ENCODE data around the gene SDK1. TPM values are rescaled to one million over a fixed set of nuclear protein-coding genes. Genes with fewer than 3 reads are reported as not detected.

SDK1 gene
- total and polyA plus RNA-seq, 2 of the 8 experiments (the other 6 are each of a cell fraction or from before 2014, with no cell fraction given) = 3.3 to 7.2 TPM

GRCh38 chr7:4248295-4248694 lies 947.2 kb downstream of the SDK1 start (continued):
- TF ChIP-seq CHD7 (IDR thresholded peaks at IDR 0.05; ENCODE audit: insufficient replicate concordance, low read length) = no peak
- TF ChIP-seq CTBP2 (IDR thresholded peaks at IDR 0.05; ENCODE audit: borderline replicate concordance, insufficient read depth, insufficient read length, low read length) = no peak
- TF ChIP-seq SUZ12 (IDR thresholded peaks at IDR 0.05; ENCODE audit: low read length) = no peak
- TF ChIP-seq GABPA (IDR thresholded peaks at IDR 0.05; ENCODE audit: borderline replicate concordance, insufficient read depth, low read length) = no peak
- TF ChIP-seq NANOG (IDR thresholded peaks at IDR 0.05; ENCODE audit: insufficient read depth, low read depth, low read length, poor library complexity, severe bottlenecking) = no peak
- TF ChIP-seq RXRA (IDR thresholded peaks at IDR 0.05; ENCODE audit: insufficient read depth, low read depth, low read length) = no peak
- TF ChIP-seq EP300 (IDR thresholded peaks at IDR 0.05; ENCODE audit: borderline replicate concordance in 1 of 2, low read depth in 2 of 2, low read length in 2 of 2) = no peak
- TF ChIP-seq CHD2 (IDR thresholded peaks at IDR 0.05; ENCODE audit: low read length) = no peak
- no peak for TF ChIP-seq CBX5 (IDR thresholded peaks at IDR 0.05; ENCODE audit: low read depth, low read length)
- no peak for TF ChIP-seq RFX5 (IDR thresholded peaks at IDR 0.05; ENCODE audit: borderline replicate concordance, low read depth, low read length)
- TF ChIP-seq MAFK (IDR thresholded peaks at IDR 0.05; ENCODE audit: low read depth, low read length) = no peak
- TF ChIP-seq CHD1 (IDR thresholded peaks at IDR 0.05; ENCODE audit: low read depth, low read length) = no peak
